GM21825 (cell line): Measurements from ENCODE around the gene PIH1D1.

Experiments
- ATAC-seq: cut with Tn5 transposase; IDR thresholded peaks from one replicate; pipeline ENCODE4 v1.9.1; 2021; ENCODE audit warnings: mild to moderate bottlenecking, moderate library complexity; ENCODE audit not compliant: unreplicated experiment

PIH1D1 gene

DNA sequence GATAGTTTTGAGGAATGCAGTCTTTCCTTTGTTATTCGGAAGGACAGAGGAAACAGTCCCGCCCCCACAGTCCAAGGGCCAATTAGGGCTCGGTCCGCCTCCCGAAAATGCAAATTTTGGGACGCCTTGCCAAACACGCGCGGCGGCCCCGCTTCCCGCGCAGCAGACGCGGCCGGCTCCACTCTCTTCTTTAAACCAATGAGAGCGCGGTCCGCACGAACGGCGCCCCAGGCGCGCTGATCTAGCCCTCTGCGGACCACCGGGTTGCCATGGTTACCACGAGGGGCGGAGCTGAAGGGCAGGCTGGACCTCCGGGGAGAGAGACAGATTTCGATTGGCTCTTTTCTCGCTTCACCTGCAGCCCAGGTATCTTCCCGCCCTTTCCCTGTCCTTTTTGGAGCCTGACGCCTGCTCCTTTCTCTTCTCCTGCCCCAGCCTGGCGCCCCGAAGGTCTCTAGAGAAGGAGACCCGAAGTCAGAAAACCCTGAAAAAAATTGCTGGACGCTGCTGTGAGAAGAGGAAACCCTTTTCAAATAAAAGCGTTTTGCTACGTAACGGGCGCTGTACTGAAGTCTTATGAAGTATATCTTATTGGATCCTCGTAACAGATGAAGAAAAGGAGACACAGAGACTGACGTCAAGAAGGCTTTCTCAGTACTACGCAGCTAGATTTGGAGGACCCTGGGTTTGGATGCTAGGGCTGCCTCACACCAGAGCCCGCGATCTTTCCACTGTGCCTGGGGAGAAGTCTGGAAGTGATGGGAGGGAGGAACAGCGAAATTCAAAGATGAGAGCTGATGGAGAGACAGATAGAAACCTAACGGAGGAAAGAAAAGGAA, 30.4 kb downstream of the PIH1D1 start:
- ATAC-seq = no peak

DNA sequence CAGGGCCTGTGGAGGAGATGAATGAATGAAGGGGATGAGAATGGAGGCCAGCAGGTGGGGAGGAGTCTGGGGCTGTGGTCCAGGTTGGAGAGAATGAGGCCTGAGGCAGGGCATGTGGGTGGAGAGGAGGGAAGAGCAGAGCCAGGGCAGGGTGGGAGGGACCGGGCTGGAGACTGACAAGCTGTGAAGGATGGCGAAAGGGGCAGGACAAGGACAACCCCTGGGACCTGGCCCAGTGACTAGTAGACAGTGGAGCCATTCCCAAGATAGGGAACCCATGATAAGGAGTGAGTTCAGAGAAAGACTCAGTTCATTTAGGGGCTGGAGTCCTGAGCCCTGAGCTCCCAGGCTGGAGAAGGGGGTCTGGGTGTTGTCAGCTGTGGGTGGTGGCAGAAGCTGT, 31.4 kb downstream of the PIH1D1 start:
- no peak for ATAC-seq

DNA sequence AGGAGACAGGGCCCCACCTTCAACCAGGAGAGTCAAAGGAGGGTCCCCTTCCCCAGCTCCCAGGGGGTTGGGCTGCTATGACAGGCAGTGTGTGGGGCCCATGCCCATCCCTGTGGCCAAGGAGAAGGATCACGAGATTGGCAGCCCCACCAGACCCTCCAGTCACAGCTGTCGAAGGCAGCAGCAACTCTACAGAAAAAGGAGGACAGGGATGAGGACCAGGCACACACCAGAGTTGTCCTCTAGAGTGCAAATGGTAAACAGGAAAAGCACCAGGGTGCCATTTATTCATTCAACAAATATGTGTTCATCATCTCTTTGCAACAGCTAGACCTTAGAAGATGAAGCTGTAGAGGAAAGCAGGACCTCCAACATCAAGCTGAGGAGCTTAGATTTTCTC, 32.4 kb downstream of the PIH1D1 start:
- no peak for ATAC-seq

DNA sequence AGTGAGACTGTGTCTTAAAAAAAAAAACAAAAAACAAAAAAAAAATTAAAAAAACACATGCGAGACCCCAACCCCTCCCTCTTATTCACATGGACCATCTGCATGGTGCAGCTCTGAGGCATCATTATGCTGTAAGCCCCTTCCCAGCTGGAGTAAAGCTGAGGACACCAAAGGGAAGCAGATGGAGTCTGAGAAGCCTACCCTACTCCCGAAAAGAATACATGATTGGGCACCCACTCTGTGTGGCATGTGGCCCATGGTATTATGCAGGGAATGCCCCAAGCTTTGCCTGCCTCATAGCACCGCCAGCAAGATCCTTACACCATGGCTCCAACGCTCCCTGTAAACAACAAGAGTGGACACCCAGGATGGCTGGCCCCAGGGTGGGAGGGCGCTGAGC, 33.1 kb downstream of the PIH1D1 start:
- ATAC-seq = no peak

DNA sequence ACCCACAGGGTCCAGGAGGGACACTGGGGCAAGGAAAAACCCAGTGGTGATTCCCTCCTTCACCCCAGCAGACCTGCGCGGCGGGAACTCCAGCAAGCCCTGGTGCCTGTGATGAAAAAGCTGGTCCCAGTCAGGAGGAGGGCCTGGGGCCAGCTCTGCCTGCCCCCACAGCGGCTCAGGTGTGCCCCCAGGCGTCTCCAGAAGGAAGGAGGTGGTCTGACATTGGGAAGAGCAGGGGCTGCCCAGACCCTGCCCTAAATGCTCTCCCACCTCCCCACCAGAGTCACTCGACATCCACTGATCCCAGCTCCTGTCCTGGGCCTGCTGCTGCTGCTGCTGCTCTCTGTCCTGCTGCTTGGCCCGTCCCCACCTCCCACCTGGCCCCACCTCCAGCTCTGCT, 34.5 kb downstream of the PIH1D1 start:
- no peak for ATAC-seq

DNA sequence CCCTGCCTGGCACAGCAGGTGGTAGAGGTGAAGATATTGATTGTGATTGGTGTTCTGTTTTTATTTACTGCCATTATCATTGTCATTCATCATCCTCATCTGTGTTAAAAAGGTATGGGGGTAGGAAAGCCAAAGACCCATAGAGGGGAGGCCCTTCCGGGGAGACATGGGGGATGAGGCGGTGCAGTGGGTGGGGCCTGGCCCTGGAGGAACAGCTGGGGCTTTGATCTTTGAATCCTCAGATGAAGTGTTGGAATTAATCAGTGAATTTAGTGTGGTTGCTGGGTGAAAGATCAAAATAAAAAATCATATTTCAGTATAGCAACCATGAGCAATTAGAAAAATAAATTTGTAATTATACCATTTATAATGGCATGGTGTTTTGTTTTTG, 35.8 kb downstream of the PIH1D1 start:
- ATAC-seq = no peak

DNA sequence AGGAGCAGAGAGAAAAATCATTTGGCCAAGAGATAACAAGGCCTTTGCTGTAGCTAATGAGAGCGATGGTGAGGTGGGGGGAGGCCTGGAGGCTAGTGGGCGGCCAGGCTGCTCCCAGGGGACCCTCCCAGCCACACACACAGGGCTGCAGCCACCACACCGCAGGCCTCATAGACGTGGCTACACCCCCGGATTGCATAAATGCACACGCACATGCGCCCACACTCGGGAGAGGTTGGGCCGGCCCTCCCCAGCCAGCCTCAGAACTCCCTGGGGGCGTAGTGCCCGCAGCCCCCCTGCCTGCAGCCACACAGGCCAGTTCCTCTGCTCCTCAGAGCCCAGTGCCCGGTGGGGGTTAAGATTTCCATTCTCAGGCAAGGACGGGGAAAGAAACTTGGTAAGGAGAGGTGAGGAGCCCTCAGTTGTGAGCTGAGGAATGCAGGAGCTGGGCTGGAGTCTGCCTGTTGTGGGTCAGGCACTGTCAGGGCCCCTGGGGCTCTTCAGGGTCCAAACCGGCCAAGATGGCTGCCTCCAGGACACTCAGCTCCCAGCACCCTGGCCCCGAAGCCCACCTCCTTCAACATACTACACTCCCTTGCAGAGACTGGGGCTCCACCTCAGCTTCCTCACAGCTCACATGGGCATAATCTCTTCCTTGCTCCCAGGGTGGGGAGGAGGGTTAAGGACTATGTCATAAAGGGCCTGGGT, 36.4 kb downstream of the PIH1D1 start:
- ATAC-seq = no peak

DNA sequence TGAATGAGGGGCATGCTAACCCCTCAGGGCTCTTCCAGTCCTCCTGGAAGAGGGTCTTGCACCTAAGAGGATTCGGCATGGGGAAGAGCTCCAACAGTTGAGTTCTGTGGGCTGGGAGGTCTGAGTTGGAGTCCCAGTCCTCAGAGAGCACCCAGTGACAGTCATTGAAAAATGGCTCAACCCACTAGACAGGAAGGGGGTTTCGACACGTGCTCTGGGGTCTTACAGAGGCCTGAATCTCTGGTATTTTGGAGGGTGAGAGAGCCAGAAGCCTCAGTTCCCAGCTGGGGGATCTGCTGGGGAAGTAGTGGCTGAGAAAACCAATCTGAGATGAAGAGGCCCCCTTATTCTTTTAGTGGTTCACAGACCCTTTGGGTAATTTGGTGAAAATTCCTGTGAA, 37.4 kb downstream of the PIH1D1 start:
- ATAC-seq = no peak

DNA sequence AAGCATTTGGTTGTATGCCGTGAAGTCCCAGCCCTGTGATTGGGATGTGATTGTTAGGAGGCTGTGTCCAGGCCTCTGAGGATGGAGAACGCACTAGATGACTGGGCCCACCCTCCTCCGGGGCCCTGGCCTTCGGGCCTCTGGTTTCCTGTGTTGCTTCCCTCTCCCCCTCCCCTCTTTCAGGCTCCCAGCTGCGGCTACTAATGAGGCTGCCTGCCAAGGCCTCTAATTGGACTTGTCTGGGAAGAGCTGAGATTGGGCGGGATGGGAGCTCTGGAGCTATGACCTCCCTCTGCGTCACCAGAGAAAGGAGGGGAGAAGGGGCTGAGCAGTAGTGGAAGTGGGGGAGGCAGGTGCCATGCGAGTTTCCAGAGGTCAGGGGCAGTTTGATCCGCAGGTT, 38.3 kb downstream of the PIH1D1 start:
- no peak for ATAC-seq

DNA sequence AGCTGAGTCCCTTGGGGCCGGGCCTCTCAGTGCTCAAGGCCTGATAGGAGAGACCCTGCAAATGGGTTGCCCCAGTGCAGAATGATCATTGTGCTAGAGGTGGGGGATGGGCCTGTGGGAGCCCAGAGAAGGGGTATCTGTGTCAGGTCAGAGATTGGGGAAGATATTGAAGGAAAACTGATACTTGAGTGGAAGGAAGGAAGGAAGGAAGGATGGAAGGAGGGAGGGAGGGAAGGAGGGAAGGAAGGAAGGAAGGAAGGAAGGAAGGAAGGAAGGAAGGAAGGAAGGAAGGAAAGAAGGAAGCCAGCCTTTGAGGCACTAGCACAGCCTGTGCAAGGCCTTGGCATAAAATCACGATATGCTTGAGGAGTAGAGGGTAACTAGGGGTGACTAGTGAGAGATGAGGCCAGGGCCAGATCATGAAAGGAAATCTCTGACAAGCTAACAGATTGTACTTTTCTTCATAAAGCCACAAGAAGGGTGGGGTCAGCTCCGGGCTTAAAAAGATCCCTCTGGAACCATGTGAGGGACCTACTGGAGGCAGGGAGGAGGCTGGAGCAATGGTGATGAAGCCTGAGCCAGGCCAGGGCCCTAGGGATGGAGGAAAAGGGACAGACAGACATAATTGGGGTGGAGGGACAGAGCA, 39.8 kb downstream of the PIH1D1 start:
- no peak for ATAC-seq

DNA sequence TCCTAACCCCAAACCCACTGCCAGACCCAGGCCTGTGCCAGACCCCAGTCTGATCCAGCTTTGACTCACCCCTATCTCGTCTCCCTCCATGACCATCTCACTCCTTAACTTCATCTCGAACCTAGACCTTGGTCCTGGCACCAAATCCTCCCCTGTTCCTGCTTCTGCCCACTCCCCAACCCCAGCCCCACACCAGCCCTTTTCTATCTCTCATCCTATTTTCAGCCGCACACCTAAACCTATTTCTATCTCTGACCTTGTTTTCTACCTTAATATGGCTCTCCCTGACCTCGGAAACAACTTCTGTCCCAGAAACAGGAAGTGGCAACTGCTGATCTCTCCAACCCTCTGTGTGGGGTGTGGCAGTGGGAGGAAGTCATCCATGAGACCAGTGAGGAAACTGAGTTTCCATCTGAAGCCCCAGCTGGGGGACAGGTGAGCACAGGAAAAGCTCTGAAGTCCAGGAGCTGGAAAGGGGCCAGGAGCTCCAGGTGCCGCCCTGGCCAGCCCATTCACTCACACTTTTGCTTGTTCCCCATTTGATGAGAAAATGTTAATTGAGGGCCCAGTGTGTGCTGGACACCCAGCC, 42.1 kb downstream of the PIH1D1 start:
- no peak for ATAC-seq

DNA sequence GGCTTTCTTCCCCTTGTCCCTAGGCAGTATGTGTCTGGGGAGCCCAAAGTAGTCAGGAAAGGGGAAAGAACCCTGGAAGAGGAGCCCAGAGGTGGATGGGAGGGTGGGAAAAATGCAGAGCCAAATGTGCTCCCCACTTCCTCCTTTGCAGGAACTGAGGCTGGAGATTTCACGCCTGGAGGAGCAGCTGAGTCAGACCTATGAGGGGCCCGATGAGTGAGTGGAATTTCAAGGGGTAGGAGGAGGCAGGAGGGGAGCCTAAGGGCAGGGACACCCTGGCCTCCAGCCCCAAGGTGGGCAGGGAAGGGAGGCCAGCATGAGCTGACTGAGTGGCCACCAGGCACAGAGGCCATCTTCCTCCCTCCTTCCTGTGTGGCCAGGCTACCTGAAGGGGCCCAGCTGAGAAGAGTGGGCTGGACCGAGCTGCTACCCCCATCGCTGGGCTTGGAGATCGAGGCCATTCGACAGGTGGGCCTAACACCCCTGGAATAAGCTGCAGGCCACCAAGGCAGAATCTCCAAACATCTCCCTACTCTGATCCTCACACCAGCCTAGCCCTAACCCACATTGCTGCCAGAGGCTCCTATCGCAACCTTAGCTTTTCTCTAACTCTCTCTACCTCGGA, 42.7 kb downstream of the PIH1D1 start:
- no peak for ATAC-seq

DNA sequence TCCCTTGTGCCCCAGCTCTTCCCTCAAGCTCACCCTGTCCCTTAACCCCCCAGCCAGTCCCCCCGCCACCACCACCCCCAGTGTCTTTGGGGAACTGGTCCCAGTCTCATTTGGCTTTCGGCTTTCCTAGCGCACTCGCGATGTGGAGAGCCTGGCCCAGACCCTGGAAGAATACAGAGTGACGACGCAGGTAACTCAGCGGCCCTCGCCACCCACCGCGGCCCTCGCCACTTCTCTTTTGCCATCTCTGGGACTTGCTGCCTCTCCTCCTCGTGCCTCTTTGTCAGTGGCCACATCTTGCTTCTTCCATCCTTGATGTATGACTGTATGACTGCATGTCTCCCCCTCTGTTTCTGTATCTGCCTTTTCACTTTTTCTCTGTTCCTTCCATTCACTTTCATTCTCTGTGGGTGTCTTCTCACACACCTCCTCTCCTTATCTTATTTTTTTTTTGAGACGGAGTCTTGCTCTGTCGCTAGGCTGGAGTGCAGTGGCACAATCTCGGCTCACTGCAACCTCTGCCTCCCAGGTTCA, 44.1 kb downstream of the PIH1D1 start:
- no peak for ATAC-seq

DNA sequence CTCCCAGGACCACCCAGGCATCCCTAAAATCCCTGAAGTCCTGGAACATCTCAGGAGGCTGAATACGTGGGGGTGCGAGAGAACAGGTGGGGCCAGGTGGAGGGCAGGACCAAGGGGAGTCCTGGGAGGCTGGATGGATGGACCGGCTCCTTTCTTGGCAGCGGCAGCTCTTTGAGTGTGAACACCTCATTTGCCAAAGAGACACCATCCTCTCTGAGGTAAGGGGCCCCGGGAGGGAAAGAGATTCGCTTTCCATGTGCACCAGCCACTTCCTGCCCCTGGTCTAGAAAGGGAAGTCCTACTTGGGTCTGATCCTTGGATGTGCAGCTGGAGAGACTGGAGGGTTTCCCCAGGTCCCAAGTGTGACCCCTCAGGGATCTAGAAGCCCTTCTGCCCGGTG, 44.5 kb downstream of the PIH1D1 start:
- no peak for ATAC-seq

DNA sequence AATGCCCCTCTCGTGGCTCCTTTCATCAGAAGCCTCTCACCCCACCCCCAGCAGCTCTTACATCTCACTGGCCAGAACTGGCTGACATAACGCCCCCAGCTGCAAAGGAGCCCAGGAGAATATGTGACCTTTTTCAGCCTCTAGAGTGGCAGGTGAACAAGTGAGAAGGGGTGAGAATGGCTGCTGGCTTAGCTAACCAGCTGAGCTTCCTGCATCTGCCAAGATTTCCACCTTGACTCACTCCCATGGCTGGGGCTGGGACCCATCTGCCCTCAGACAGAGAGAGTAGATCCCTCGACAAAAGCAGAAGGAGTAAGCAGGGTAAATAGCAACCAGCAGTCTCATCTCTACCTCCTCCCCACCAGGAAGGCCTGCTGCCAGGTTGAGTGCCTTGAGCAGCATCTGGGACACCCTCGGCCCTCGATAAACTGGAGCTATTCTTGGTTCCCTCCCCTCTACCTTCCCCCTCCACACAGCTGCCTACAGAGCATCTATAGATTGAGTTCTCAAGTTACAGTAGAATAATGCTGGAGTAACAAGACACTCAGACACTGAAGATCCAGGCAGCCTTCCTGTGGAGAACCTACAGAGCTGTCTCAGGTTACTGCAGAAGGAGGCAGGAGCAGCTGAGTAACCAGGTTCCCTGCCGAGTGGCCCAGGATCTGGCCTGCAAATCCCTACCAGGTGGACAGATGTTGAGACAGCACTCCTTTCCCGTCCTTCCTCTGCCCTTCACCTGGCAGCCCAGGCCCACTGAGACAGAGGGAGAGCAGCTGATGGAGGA, 48.0 kb downstream of the PIH1D1 start:
- ATAC-seq = no peak

DNA sequence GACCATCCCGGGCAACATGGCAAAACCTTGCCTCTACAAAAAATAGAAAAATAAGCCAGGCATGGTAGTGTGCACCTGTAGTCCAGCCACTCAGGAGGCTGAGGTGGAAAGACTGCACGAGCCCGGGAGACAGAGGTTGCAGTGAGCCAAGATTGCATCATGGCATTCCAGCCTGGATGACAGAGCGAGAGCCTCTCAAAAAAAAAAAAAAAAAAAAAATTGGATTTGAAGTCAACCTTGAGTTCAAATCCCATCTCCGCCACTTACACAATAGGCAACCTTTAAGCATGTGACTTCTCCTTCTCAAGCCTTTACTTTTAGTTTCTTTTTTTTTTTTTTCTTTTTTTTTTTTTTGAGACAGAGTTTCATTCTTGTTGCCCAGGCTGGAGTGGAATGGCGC, 51.6 kb downstream of the PIH1D1 start:
- no peak for ATAC-seq

DNA sequence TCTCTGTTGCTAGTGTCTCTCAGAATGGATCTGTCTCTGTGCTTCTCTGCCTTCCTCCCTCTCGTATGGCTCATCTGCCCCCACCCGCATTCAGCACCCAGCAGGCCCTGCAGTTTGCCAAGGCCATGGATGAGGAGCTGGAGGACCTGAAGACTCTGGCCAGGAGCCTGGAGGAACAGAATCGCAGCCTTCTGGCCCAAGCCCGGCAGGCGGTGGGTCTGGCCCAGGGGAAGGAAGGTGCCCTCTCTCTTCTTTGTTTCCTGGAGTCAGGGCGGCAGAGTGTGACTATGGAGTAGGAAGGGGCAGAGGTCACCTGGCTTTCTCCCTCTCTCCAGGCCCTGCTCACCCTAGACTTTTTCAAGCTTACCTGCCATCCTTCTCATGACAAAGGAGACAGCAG, 52.7 kb downstream of the PIH1D1 start:
- ATAC-seq = no peak

DNA sequence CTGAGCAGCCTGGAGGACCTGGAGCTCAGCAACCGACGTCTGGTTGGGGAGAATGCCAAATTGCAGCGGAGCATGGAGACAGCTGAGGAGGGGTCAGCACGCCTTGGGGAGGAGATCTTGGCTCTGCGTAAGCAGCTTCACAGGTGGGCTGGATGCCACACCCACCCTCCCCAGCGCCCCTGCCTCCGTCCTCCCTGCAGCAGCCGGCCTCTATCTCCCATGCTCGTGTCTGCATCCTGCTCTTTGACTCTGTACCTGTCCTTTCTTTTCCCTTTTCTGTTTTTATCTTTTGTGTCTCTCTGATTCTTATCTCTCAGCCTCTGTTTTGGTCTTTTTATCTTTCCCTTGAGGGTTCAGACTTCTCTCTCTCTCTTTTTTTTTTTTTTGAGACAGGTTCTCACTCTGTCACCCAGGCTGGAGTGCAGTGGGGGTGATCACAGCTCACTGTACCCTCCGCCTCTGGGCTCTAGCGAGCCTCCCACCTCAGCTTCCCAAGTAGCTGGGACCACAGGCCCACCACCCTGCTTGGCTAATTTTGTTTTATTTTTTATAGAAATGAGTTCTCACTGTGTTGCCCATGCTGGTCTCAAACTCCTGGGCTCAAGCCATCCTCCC, 53.5 kb downstream of the PIH1D1 start:
- ATAC-seq = no peak

DNA sequence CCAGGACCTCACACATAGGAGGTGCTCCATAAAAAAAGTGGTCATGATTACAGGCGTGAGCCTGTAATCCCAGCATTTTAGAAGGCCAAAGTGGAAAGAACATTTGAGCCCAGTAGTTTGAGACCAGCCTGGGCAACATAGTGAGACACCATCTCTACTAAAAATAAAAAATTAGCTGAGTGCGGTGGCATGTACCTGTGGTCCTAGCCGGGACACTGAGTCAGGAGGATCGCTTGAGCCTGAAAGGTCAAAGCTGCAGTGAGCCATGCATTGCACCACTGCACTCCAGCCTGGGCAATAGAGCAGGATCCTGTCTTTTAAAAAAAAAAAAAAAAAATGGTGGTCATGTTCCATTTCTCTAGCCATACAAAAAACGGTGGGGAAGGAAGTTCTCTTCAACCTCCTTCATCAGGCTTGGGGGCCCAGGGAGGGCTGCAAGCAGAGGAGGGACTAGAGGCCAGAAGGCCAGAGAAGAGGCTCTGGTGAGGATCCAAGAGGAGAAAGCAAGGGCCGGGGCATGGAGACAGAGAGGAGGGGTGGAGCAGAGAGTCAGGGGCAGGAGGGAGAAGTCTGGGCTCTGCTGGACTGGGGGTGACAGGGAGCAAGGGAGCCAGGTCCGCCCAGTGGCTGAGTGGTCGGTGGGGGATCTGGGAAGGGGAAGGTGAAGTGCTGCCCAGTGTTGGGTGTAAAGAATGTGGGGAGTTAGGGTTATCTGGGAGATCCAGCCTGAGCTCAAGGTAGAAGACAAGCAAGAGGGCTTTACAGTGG, 54.7 kb downstream of the PIH1D1 start:
- no peak for ATAC-seq
